Osteocyte (in vitro differentiated cells): ENCODE measurements around the gene MCRIP2. TPM values are rescaled to one million over a fixed set of nuclear protein-coding genes. Genes with fewer than 3 reads are reported as not detected.

Experiments used
- DNase-seq: peaks from one replicate; pipeline ENCODE4 v3.0.0; 2021; ENCODE audit warnings: mixed read lengths; ENCODE audit not compliant: unreplicated experiment; ENCODE audit errors: extremely low spot score
- H3K27ac Mint-ChIP-seq: one replicate; pipeline ENCODE4 v1.8.0; 2021; ENCODE audit warnings: mild to moderate bottlenecking, mixed read lengths; ENCODE audit not compliant: unreplicated experiment
- H3K27me3 Mint-ChIP-seq: one replicate; pipeline ENCODE4 v1.8.0; 2021; ENCODE audit warnings: mixed read lengths; ENCODE audit not compliant: unreplicated experiment
- H3K36me3 Mint-ChIP-seq: one replicate; pipeline ENCODE4 v1.8.0; 2021; ENCODE audit warnings: mixed read lengths; ENCODE audit not compliant: unreplicated experiment
- H3K4me1 Mint-ChIP-seq: one replicate; pipeline ENCODE4 v1.8.0; 2021; ENCODE audit warnings: mixed read lengths; ENCODE audit not compliant: unreplicated experiment
- H3K4me3 Mint-ChIP-seq: one replicate; pipeline ENCODE4 v1.8.0; 2021; ENCODE audit warnings: mild to moderate bottlenecking, moderate library complexity, mixed read lengths; ENCODE audit not compliant: unreplicated experiment
- H3K9me3 Mint-ChIP-seq: one replicate; pipeline ENCODE4 v1.8.0; 2021; ENCODE audit warnings: mixed read lengths; ENCODE audit not compliant: unreplicated experiment
- CTCF ChIP-seq: fragments of 200-600 bp; sonication (generic); IDR thresholded peaks from 2 replicates; pipeline ENCODE4 v1.5.0; 2021; ENCODE audit warnings: antibody characterized with exemption, mild to moderate bottlenecking, moderate library complexity
- total RNA-seq: library from RNA; stranded (reverse); gene quantifications from 2 replicates; pipeline ENCODE4 v1.2.1, GENCODE V29; 2021

Gene MCRIP2
- total RNA-seq, 1 donor from 2014 or later = 11.3 TPM

- no peak overlapping the region for H3K27ac Mint-ChIP-seq
- no peak for DNase-seq
- peak overlapping the region; percentile 68 for H3K4me3 Mint-ChIP-seq
- H3K36me3 Mint-ChIP-seq = no peaks in the 10 kb centered on the region
- H3K4me1 Mint-ChIP-seq = peaks cover 23% of the 10 kb centered on the region
- H3K9me3 Mint-ChIP-seq = no peaks in the 10 kb centered on the region
- TF ChIP-seq CTCF = no peak
- no peaks in the 10 kb centered on the region for H3K27me3 Mint-ChIP-seq
These were observed 8.0 kb downstream of the MCRIP2 start for GRCh38 chr16:649631-650030.

GRCh38 chr16:651844-652243 lies 10.2 kb downstream of the MCRIP2 start:
- Mint-ChIP-seq H3K36me3 (no peaks in the 10 kb centered on the region), H3K27ac (no peak overlapping the region), H3K27me3 (no peaks in the 10 kb centered on the region), H3K4me3 (no peak overlapping the region), H3K4me1 (peaks cover 17% of the 10 kb centered on the region), H3K9me3 (no peaks in the 10 kb centered on the region)
- TF ChIP-seq CTCF = no peak
- no peak for DNase-seq

GRCh38 chr16:652454-653305 lies 11.1 kb downstream of the MCRIP2 start:
- H3K4me1 Mint-ChIP-seq = peaks cover 17% of the 10 kb centered on the region
- H3K36me3 Mint-ChIP-seq = no peaks in the 10 kb centered on the region
- no peaks in the 10 kb centered on the region for H3K27me3 Mint-ChIP-seq
- no peak overlapping the region for H3K4me3 Mint-ChIP-seq
- no peak for TF ChIP-seq CTCF
- DNase-seq = no peak
- H3K9me3 Mint-ChIP-seq = no peaks in the 10 kb centered on the region
- no peak overlapping the region for H3K27ac Mint-ChIP-seq

GRCh38 chr16:654034-654433 lies 12.4 kb downstream of the MCRIP2 start:
- Mint-ChIP-seq H3K27me3 (no peaks in the 10 kb centered on the region), H3K9me3 (no peaks in the 10 kb centered on the region), H3K27ac (no peak overlapping the region), H3K4me1 (peaks cover 8% of the 10 kb centered on the region), H3K4me3 (no peak overlapping the region), H3K36me3 (peaks cover 2% of the 10 kb centered on the region)
- DNase-seq = no peak
- TF ChIP-seq CTCF = no peak

- H3K36me3 Mint-ChIP-seq = peaks cover 2% of the 10 kb centered on the region
- no peaks in the 10 kb centered on the region for H3K27me3 Mint-ChIP-seq
- H3K4me3 Mint-ChIP-seq = no peak overlapping the region
- H3K27ac Mint-ChIP-seq = no peak overlapping the region
- DNase-seq = no peak
- peaks cover 5% of the 10 kb centered on the region for H3K4me1 Mint-ChIP-seq
- H3K9me3 Mint-ChIP-seq = no peaks in the 10 kb centered on the region
- no peak for TF ChIP-seq CTCF
These were observed 15.9 kb downstream of the MCRIP2 start for GRCh38 chr16:657487-657886.
